ENCODE data around the gene B4GALT5. TPM values are rescaled to one million over a fixed set of nuclear protein-coding genes. Genes with fewer than 3 reads are reported as not detected.
A peak's percentile ranks its signal among the peaks of the same experiment; 100 is the strongest.

The B4GALT5 gene
- polyA plus RNA-seq, 2 donors, result 17.9 to 28.3 TPM

DNA sequence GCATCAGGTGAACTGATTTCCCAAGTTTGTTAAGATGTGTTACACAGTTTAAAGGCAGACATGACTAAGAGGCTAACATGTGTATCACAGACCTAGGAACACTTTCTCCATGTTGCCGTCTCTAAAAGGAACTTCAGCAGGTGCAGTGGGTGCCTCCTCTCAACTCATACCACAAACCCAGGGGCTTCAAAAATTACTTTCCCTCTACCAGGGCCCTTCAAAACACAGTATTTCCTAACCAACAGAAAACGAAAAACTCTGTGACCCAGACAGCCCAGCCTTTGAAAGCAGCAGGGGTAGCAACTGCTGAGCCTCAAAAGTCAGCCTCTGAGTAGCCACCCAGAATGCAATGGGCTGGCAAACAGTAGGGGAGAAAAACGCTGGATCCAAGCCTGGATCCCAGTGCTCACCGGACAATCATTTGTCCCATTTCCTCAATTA, 28.5 kb downstream of the B4GALT5 start:
- Histone ChIP-seq H3K27me3 (ENCODE audit: control insufficient read depth in 1 of 2, insufficient read depth in 2 of 2, low read length in 2 of 2) (no peaks in the 10 kb centered on the region), H3K9me3 (ENCODE audit: control insufficient read depth in 2 of 2, insufficient read depth in 1 of 2, low read depth in 1 of 2, low read length in 1 of 2) (no peaks in the 10 kb centered on the region), H3K27ac (ENCODE audit: low read depth in 2 of 2, low read length in 1 of 2) (peak overlapping the region in 1 of 2 donors; percentile 22), H3K36me3 (ENCODE audit: control insufficient read depth in 2 of 2, insufficient read depth in 2 of 2, low read length in 1 of 2) (peaks cover 0 to 5% of the 10 kb centered on the region in 2 donors), H3K4me3 (ENCODE audit: low read depth in 1 of 2, low read length in 2 of 2) (no peak overlapping the region), H3K4me1 (ENCODE audit: control insufficient read depth in 2 of 2, insufficient read depth in 2 of 2, low read length in 1 of 2) (peaks cover 3 to 8% of the 10 kb centered on the region in 2 donors)
- WGBS, 2 donors, result 38 to 44% methylated on average over 4 of the region's 4 CpGs

DNA sequence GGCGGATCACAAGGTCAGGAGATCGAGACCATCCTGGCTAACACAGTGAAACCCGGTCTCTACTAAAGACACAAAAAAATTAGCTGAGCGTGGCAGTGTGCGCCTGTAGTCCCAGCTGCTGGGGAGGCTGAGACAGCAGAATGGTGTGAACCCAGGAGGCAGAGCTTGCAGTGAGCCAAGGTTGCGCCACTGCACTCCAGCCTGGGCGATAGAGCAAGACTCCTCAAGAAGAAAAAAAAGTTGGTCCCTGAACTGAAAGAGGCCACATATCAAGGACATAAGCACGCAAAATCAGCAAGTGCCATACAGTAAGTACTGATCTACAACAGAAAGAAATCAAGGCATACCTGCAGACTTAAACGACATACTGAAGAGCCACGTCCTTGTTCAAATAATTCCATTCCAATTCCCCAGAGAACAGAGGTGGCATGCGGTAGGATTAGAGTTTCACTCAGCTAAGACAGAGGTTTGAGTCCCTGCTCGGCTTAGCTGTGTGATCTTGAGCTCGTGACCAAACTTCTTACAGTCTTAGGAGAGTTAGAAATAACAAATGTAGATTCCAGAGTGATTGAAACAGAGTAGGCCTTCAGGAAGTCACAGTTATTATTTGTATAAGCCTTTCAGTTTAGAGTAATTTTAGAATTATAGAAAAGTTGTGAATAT, 29.2 kb downstream of the B4GALT5 start:
- H3K36me3 ChIP-seq (ENCODE audit: control insufficient read depth in 2 of 2, insufficient read depth in 2 of 2, low read length in 1 of 2), result peaks cover 0 to 5% of the 10 kb centered on the region in 2 donors
- no peaks in the 10 kb centered on the region for H3K9me3 ChIP-seq (ENCODE audit: control insufficient read depth in 2 of 2, insufficient read depth in 1 of 2, low read depth in 1 of 2, low read length in 1 of 2)
- H3K27me3 ChIP-seq (ENCODE audit: control insufficient read depth in 1 of 2, insufficient read depth in 2 of 2, low read length in 2 of 2), result no peaks in the 10 kb centered on the region
- 87 to 91% methylated on average over 13 of the region's 13 CpGs for WGBS, 2 donors
- peaks cover 3 to 8% of the 10 kb centered on the region in 2 donors for H3K4me1 ChIP-seq (ENCODE audit: control insufficient read depth in 2 of 2, insufficient read depth in 2 of 2, low read length in 1 of 2)
- H3K27ac ChIP-seq (ENCODE audit: low read depth in 2 of 2, low read length in 1 of 2), result no peak overlapping the region
- H3K4me3 ChIP-seq (ENCODE audit: low read depth in 1 of 2, low read length in 2 of 2), result no peak overlapping the region

DNA sequence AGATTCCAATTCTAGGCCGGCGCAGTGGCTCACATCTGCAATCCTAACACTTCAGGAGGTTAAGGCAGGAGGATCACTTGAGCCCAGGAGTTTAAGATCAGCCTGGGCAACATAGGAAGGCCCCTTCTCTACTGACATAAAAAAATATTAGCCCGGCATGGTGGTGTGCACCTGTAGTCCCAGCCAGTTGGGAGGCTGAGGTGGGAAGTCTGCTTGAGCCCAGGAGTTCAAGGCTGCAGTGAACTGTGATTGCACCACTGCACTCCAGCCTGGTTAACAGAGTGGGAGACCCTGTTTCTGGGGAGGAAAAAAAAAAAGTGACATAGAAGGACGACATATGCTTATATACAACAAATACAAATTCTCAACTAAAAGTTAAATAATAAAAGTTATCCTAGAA, 30.9 kb downstream of the B4GALT5 start:
- WGBS, 2 donors, result 95 to 98% methylated on average over 4 of the region's 4 CpGs
- no peak overlapping the region for H3K4me3 ChIP-seq (ENCODE audit: low read depth in 1 of 2, low read length in 2 of 2)
- H3K27ac ChIP-seq (ENCODE audit: low read depth in 2 of 2, low read length in 1 of 2), result no peak overlapping the region
- peaks cover 0 to 5% of the 10 kb centered on the region in 2 donors for H3K36me3 ChIP-seq (ENCODE audit: control insufficient read depth in 2 of 2, insufficient read depth in 2 of 2, low read length in 1 of 2)
- H3K4me1 ChIP-seq (ENCODE audit: control insufficient read depth in 2 of 2, insufficient read depth in 2 of 2, low read length in 1 of 2), result peaks cover 3 to 11% of the 10 kb centered on the region in 2 donors
- H3K27me3 ChIP-seq (ENCODE audit: control insufficient read depth in 1 of 2, insufficient read depth in 2 of 2, low read length in 2 of 2), result no peaks in the 10 kb centered on the region
- H3K9me3 ChIP-seq (ENCODE audit: control insufficient read depth in 2 of 2, insufficient read depth in 1 of 2, low read depth in 1 of 2, low read length in 1 of 2), result no peaks in the 10 kb centered on the region

DNA sequence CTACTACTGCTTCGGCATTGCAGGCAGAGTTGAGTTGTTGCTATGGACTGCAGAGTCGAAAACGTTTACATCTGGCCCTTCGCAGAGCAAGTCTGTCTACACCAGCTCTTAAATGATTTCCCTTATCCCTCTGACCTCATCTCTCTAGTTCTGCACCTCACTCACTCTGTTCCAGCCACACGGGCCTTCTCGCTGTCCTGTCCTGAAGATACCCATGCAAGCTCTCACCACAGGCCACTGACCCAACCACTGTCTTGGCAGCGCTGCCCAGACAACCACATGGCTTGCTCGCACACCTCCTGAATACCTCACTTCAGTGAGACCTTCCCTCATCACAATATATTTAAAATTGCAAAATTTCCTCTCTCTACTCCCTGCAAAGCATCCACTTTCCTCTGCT, 31.4 kb downstream of the B4GALT5 start:
- Histone ChIP-seq H3K4me1 (ENCODE audit: control insufficient read depth in 2 of 2, insufficient read depth in 2 of 2, low read length in 1 of 2) (peaks cover 3 to 14% of the 10 kb centered on the region in 2 donors), H3K27ac (ENCODE audit: low read depth in 2 of 2, low read length in 1 of 2) (peak overlapping the region in 1 of 2 donors; percentile 15), H3K36me3 (ENCODE audit: control insufficient read depth in 2 of 2, insufficient read depth in 2 of 2, low read length in 1 of 2) (peaks cover 0 to 5% of the 10 kb centered on the region in 2 donors), H3K9me3 (ENCODE audit: control insufficient read depth in 2 of 2, insufficient read depth in 1 of 2, low read depth in 1 of 2, low read length in 1 of 2) (no peaks in the 10 kb centered on the region), H3K27me3 (ENCODE audit: control insufficient read depth in 1 of 2, insufficient read depth in 2 of 2, low read length in 2 of 2) (no peaks in the 10 kb centered on the region), H3K4me3 (ENCODE audit: low read depth in 1 of 2, low read length in 2 of 2) (no peak overlapping the region)
- WGBS, 2 donors, result 89 to 90% methylated on average over 8 of the region's 8 CpGs

DNA sequence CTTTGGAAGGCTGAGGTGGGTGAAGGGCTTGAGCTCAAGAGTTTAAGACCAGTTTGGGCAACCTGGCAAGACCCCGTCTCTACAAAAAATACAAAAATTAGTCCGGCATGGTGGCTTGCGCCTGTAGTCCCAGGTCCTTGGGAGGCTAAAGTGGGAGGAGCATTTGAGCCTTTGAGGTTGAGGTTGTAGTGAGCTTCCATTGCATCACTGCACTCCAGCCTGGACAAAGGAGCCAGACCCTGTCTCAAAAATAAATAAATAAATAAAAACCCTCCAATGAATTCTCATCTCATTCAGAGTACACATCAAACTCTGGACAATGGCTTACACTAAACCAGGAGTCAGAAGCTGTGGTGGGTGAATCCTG, 31.8 kb downstream of the B4GALT5 start:
- Histone ChIP-seq H3K4me3 (ENCODE audit: low read depth in 1 of 2, low read length in 2 of 2) (no peak overlapping the region), H3K27me3 (ENCODE audit: control insufficient read depth in 1 of 2, insufficient read depth in 2 of 2, low read length in 2 of 2) (no peaks in the 10 kb centered on the region), H3K36me3 (ENCODE audit: control insufficient read depth in 2 of 2, insufficient read depth in 2 of 2, low read length in 1 of 2) (peaks cover 0 to 5% of the 10 kb centered on the region in 2 donors), H3K4me1 (ENCODE audit: control insufficient read depth in 2 of 2, insufficient read depth in 2 of 2, low read length in 1 of 2) (peaks cover 6 to 18% of the 10 kb centered on the region in 2 donors), H3K9me3 (ENCODE audit: control insufficient read depth in 2 of 2, insufficient read depth in 1 of 2, low read depth in 1 of 2, low read length in 1 of 2) (no peaks in the 10 kb centered on the region), H3K27ac (ENCODE audit: low read depth in 2 of 2, low read length in 1 of 2) (no peak overlapping the region)
- 97 to 99% methylated on average over 3 of the region's 3 CpGs for WGBS, 2 donors

DNA sequence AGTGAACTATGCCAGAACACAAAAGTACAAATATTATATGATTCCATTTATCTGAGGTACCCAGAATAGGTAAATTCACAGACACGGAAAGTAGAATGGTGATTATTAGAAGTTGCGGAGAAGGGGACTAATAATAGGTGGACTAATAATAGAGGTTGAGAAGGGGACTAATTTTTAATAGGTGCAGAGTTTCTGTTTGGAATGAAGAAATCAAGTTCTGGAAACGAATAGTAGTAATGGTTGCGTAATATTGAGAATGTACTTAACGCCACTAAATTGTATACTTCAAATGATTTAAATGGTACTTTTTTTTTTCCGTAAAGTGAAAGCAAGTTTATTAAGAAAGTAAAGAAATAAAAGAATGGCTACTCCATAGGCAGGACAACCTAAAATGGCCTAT, 33.2 kb downstream of the B4GALT5 start:
- no peak overlapping the region for H3K4me3 ChIP-seq (ENCODE audit: low read depth in 1 of 2, low read length in 2 of 2)
- H3K4me1 ChIP-seq (ENCODE audit: control insufficient read depth in 2 of 2, insufficient read depth in 2 of 2, low read length in 1 of 2), result peaks cover 8 to 20% of the 10 kb centered on the region in 2 donors
- no peaks in the 10 kb centered on the region for H3K9me3 ChIP-seq (ENCODE audit: control insufficient read depth in 2 of 2, insufficient read depth in 1 of 2, low read depth in 1 of 2, low read length in 1 of 2)
- no peaks in the 10 kb centered on the region for H3K27me3 ChIP-seq (ENCODE audit: control insufficient read depth in 1 of 2, insufficient read depth in 2 of 2, low read length in 2 of 2)
- H3K27ac ChIP-seq (ENCODE audit: low read depth in 2 of 2, low read length in 1 of 2), result no peak overlapping the region
- WGBS, 2 donors, result 56 to 64% methylated on average over 6 of the region's 6 CpGs
- H3K36me3 ChIP-seq (ENCODE audit: control insufficient read depth in 2 of 2, insufficient read depth in 2 of 2, low read length in 1 of 2), result peaks cover 0 to 5% of the 10 kb centered on the region in 2 donors

DNA sequence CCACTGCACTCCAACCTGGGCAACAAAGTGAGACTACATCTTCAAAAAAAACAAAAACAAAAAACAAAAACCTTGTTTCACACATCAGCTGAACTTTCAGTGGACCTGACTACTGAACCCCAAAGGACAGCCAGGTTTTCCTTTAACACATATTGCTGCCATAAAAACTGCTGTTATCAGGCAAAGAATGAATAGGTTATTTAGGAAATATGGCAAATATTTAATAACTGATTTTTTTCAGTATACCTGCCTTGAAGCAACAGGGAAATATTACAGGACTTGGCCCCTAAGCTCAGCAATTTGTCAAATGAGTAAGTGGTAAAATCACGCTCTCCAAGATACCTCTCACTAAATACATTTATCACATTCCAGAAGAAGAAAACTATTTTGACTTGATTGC, 34.0 kb downstream of the B4GALT5 start:
- WGBS, 2 donors, result 88 to 94% methylated on average over 1 of the region's 1 CpG
- Histone ChIP-seq H3K9me3 (ENCODE audit: control insufficient read depth in 2 of 2, insufficient read depth in 1 of 2, low read depth in 1 of 2, low read length in 1 of 2) (no peaks in the 10 kb centered on the region), H3K27me3 (ENCODE audit: control insufficient read depth in 1 of 2, insufficient read depth in 2 of 2, low read length in 2 of 2) (no peaks in the 10 kb centered on the region), H3K4me3 (ENCODE audit: low read depth in 1 of 2, low read length in 2 of 2) (no peak overlapping the region), H3K27ac (ENCODE audit: low read depth in 2 of 2, low read length in 1 of 2) (no peak overlapping the region), H3K36me3 (ENCODE audit: control insufficient read depth in 2 of 2, insufficient read depth in 2 of 2, low read length in 1 of 2) (peaks cover 0 to 5% of the 10 kb centered on the region in 2 donors), H3K4me1 (ENCODE audit: control insufficient read depth in 2 of 2, insufficient read depth in 2 of 2, low read length in 1 of 2) (peaks cover 5 to 20% of the 10 kb centered on the region in 2 donors)

DNA sequence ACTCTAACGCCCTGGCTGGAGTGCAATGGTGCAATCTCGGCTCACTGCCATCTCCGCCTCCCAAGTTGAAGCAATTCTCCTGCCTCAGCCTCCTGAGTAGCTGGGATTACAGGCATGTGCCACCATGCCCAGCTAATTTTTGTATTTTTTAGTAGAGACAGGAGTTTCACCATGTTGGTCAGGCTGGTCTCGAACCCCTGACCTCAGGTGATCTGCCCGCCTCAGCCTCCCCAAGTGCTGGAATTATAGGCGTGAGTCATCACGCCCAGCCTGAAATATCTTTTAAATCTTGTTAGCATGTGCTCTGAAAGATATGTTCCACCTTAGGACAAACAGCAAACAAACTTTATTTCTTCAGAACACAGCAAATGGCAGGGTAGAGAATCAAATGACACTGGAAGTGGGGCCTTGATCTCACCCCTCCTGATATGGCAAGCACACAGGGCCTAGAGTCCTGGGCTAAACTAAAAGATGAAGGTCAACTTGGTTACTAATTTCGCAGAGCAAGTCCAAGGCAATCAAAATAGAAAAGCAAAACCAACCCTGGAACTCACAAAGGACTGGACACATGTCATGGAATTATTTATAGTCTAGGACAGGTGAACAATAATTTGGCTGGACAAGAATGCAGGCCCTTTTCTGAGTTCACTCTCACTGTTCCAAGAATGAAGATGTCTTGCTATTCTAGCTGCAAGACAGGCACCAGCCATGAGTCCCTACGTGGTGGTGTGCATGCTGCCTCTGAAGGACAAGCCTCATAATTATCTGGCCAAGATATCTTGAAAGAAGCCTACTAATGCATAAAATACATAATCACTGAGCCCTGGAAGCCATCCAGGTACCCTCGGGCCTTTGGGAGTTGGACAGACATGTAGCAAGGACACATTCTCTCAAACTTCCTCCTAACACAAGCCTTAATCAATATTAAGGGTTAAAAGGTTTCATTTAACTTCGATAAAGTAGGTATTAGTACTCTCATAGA, 35.6 kb downstream of the B4GALT5 start:
- H3K27ac ChIP-seq (ENCODE audit: low read depth in 2 of 2, low read length in 1 of 2), result peak overlapping the region; percentile 16 to 47

DNA sequence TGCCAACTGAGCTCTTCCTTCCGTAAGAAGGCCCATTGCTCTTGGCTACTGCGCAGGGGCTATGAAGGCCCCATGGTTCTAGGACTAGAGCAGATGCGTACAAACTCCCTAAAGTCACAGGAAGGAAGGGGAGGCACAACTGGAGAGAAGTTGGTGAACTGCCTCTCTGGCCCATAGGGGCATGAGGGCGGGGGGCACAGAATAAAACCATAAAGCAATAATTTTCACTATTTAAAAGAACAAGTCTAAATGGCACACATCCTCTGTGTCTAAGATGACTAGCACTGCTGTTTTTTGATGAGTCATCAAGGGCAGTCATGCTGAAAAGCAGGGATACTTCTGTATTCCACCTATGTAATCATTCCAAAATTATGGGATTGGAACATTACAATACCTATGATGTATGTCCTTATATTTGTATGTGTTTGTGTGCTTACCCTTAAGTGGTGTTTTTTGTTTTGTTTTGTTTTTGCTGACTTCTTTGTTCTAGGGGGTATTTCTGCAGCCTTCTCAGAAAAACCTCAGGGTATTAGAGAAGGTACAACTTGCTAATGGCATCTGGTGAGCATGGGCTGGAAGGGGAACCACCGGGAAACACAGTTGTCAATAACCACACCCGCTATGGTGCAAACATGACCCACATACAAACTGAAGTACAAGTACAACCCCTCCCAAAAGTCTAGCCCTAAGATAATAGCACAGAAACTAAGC, 36.9 kb downstream of the B4GALT5 start:
- Histone ChIP-seq H3K9me3 (ENCODE audit: control insufficient read depth in 2 of 2, insufficient read depth in 1 of 2, low read depth in 1 of 2, low read length in 1 of 2) (no peaks in the 10 kb centered on the region), H3K27me3 (ENCODE audit: control insufficient read depth in 1 of 2, insufficient read depth in 2 of 2, low read length in 2 of 2) (no peaks in the 10 kb centered on the region), H3K4me3 (ENCODE audit: low read depth in 1 of 2, low read length in 2 of 2) (no peak overlapping the region), H3K27ac (ENCODE audit: low read depth in 2 of 2, low read length in 1 of 2) (peak overlapping the region; percentile 54 to 82), H3K36me3 (ENCODE audit: control insufficient read depth in 2 of 2, insufficient read depth in 2 of 2, low read length in 1 of 2) (no peaks in the 10 kb centered on the region), H3K4me1 (ENCODE audit: control insufficient read depth in 2 of 2, insufficient read depth in 2 of 2, low read length in 1 of 2) (peaks cover 7 to 18% of the 10 kb centered on the region in 2 donors)
- WGBS, 2 donors, result 51 to 54% methylated on average over 6 of the region's 6 CpGs

More for the DNA sequence above, 35.6 kb downstream of the B4GALT5 start:
- Histone ChIP-seq H3K9me3 (ENCODE audit: control insufficient read depth in 2 of 2, insufficient read depth in 1 of 2, low read depth in 1 of 2, low read length in 1 of 2) (no peaks in the 10 kb centered on the region), H3K27me3 (ENCODE audit: control insufficient read depth in 1 of 2, insufficient read depth in 2 of 2, low read length in 2 of 2) (no peaks in the 10 kb centered on the region), H3K4me3 (ENCODE audit: low read depth in 1 of 2, low read length in 2 of 2) (no peak overlapping the region), H3K4me1 (ENCODE audit: control insufficient read depth in 2 of 2, insufficient read depth in 2 of 2, low read length in 1 of 2) (peaks cover 7 to 20% of the 10 kb centered on the region in 2 donors), H3K36me3 (ENCODE audit: control insufficient read depth in 2 of 2, insufficient read depth in 2 of 2, low read length in 1 of 2) (peaks cover 0 to 5% of the 10 kb centered on the region in 2 donors)
- WGBS, 2 donors, result 62 to 67% methylated on average over 11 of the region's 11 CpGs

Data from esophagus (tissue), 2 donors.